NCI-H1694 treated with DMSO at 0.1 percent for 48 hours (cell line): ENCODE measurements around the gene ULBP3.
A peak's percentile ranks its signal among the peaks of the same experiment; 100 is the strongest.
"Not testable (repeated sequence)": the region's sequence is repeated elsewhere in the genome, so short reads cannot be mapped to it uniquely, and the experiment has no call there.

ENCODE experiments used
- DNase-seq: peaks from one replicate; lab custom pipeline; 2025; lab: John Stamatoyannopoulos, UW

Gene ULBP3

GRCh38 chr6:150043096-150043495 is 25.8 kb downstream of the ULBP3 start:
- DNase-seq = no peak

GRCh38 chr6:150038202-150039062 is 30.5 kb downstream of the ULBP3 start:
- no peak for DNase-seq

DNA sequence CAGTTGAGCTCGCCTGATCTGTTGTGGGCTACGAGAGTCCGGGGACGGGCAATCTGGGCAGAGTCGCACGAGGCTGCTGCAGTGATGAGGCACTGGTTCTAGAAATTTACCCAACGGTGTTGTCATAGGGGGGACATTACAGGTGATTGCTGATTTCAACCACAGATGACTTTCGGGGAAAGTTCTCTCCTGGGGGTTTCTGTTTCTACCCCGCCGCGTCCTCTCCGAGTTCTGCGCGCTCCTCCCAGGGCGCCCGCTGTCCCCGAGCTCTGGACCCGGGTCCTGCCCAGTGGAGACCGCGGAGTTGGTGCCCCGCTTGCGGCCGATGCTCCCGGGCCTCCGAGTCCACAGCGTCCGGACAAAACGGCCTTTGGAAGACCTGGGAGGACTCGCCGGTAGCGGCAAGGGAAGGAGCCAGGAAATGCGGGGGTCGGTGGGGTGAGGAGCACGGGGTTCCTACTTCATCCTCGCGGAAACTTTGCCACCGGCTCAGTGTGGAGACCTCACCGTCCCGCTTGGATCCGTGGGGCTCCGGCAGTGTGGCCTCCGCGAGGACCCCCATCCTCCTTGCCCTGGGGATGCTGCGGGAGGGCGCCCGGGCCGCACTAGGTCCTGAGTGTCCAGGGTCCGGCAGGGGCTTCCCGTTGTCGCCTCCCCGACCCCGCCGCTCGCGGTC is 31.3 kb downstream of the ULBP3 start:
- no peak for DNase-seq

DNA sequence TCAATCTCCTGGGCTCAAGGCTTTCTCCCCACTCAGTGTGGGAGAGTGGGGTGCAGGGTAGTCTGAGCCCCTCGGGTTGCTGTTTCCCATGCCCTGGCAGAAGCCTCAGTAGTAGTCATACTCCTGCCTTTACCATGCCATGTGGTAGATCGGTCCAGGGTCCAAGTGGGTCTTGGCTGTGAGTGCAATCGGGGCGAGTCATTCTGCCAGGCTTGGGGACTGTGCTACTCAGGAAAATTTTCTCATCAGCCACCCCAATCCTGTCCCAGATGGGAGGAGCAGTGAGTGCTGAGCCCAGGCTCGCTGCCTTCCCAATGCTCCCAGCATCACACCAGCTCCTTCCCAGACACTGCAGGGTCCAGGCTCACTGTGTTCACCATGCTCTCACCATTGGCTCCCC is 32.8 kb downstream of the ULBP3 start:
- no peak for DNase-seq

DNA sequence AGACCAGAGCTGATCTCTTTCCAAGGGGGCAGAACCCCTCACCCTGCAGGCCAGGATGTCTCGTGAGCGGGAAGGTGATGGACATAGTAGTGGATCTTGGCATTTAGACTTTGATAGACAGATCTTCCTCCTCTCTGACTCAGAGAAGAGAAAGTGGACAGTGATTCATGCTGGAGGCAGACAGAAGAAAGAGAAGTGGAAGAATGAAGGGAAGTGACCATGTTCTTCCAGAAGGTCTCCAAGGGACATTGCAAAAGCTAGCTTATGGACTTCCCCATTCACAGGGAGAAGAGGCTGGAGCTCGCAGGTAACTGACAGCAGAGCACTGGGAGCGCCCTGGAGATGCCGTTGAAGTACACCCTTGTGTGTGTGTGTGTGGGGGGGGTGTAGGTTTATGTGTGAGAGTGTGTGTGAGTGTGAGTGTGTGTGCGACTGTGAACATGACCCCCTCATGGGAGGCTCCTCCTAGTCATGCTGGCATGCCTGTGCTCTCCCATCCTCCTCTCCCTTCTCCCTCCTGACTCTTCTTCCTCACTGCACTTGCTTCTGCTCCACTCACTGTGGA is 35.6 kb downstream of the ULBP3 start:
- DNase-seq = no peak

DNA sequence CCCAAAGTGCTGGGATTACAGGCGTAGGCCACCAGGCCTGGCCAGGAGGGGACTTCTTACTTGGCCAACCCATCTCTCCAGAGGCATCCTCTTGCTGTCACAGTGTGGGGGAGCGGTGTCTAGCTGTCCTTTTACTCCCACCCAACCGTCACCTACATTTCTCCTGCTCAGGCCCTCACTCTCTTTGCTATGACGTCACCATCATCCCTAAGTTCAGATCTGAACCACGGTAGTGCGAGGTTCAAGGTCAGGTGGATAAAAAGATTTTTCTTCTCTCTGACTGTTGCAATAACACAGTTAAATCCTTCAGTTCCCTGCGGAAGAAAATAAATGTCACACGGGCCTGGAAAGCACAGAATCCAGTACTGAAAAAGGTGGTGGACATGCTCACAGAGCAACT is 36.3 kb downstream of the ULBP3 start:
- DNase-seq = no peak

GRCh38 chr6:150030611-150031010 is 38.3 kb downstream of the ULBP3 start:
- DNase-seq = no peak

DNA sequence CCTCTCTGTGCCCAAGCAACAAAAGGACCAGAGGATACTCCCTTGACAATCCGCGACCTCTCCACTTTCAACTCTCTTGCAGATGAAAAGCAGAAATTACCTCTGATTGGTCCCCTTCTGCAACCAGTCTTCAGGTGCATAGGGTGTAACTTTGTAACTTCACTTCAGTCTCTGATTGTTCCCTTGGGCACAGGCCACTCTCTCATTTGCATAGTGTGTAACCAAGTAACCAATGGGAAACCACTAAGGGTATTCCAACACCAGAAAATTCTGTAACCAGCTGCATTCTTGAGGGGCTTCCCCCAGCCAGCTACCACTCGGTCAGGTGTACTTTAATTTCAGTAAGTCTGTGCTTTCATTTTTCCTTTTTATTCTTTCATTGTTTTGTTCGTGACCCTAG is 39.2 kb downstream of the ULBP3 start:
- DNase-seq = no peak

- no peak for DNase-seq
Observed at GRCh38 chr6:150029276-150029675, 39.6 kb downstream of the ULBP3 start.

GRCh38 chr6:150028799-150029198 is 40.1 kb downstream of the ULBP3 start:
- no peak for DNase-seq

- no peak for DNase-seq
Observed at GRCh38 chr6:150027806-150028565, 40.9 kb downstream of the ULBP3 start.

GRCh38 chr6:150026976-150027805 is 41.7 kb downstream of the ULBP3 start:
- no peak for DNase-seq

GRCh38 chr6:150025201-150025917 is 43.6 kb downstream of the ULBP3 start, which contains the start of gene RAET1L:
Gene RAET1L (minus strand): TSS chr6:150025532. CDS start chr6:150025471, 61 bp downstream.
- DNase-seq = no peak

DNA sequence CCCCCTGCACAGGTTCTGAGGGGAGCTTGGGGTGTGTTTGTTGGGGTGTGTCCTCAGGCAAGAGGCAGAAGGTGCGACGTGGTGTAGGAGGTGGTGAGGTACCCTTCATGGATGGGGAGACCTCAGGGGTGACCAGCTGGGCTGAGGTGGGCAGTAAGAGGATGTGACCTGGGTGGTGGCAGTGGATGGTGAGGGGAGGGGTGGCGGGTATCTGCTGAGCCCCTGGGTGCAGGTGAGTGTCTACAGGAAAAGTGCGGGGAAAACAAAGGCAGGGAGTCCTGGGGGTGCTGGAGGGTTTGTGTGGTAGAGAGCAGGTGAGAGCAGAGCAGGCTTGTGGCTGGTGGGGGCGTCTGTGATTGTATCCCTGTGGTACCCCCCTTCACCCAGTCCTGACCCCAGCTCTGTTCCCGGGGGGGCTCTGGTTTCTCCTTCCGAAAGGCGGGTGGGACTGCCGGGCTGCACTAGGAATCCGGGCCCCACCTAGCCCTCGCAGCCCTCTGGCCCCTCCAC is 44.2 kb downstream of the ULBP3 start:
- no peak for DNase-seq

DNA sequence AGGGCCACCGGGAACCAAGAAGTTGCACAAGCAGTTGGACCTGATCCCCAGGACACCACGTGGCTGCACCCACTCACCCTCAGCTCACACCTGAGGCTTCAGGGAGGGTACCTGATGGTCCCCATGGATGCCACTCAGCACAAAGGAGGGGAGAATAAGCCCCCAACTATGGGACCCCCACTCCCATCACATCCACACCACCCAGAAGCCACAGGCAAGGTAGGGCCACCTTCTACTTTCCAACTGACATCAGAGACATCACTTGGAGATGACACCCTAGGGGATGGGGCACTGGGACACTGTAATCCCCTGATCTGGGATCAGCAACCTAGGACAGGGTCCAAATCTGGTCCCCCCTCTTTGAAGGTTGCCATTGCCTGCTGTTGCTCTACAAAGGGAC is 44.9 kb downstream of the ULBP3 start:
- not testable (repeated sequence) for DNase-seq

DNA sequence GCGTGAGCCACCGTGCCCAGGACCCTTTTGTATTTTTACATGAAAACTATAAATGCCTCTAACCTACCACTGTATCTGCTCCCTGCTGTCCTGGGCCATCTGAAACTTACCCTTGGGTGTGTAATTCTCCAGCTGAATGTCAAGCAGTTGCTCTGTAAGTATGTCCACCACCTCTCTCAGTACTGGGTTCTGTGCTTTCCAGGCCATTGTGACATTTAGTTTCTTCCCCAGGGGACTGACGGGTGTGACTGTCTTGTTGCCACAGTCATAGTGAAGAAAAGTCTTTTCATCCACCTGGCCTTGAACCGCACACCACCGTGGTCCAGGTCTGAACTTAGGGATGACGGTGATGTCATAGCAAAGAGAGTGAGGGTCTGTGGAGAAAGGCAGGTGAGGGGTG is 47.1 kb downstream of the ULBP3 start:
- not testable (repeated sequence) for DNase-seq

- no peak for DNase-seq
Observed at GRCh38 chr6:150018846-150019580, 49.9 kb downstream of the ULBP3 start.

DNA sequence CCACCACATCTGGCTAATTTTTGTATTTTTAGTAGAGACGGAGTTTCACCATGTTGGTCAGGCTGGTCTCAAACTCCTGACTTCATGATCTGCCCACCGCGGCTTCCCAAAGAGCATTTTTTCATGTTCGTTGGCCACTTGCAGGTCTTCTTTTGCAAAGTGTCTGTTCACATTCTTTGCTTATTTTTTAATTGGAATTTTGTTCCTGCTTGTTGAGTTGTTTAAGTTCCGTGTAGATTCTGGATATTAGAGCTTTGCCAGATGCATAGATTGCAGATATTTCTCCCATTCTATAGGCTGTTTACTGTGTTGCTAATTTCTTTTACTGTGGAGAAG is 51.8 kb downstream of the ULBP3 start:
- DNase-seq = not testable (repeated sequence)

DNA sequence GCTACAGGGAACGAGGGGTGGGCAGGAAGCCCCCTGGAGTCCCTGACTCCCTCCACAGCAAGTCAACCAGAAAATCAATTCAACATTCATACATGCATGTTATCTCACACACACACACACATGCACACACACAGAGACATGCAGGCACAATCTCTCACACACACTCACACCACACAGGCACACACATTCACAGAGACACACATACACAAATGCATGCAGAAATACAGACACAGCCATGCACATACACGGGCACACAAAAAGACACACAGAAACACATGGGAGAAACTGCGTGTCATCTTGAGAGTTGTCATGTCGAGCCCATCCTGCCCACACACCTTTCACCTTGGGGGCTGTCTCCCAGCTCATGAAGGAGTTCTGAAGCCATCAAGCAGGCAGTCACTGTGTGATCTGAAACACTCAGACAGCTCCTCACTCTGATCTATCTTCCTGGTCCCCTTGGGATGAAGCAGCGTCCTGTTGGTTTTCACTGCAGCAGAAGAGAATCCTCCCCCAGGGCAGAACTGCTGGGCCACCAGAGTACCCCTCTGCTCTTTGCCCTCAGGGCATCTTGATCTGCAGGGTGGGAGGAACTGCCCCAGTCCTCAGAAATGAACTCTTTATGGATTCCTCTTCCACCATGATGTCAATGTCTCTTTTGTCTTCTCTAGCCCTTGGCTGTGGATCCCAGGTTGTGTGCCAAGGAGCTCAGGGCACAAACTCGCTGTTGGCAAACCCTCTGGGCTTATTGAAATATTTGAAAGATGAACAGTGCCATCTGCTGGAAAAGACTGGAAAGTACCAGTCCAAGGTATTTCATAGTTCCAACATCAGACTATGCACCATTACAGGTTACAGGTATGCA is 52.4 kb downstream of the ULBP3 start:
- peak; percentile 42 for DNase-seq
